ENCODE data around the gene ECSCR. TPM values are rescaled to one million over a fixed set of nuclear protein-coding genes. Genes with fewer than 3 reads are reported as not detected.
A peak's percentile ranks its signal among the peaks of the same experiment; 100 is the strongest.

Gene ECSCR
- total RNA-seq, 1 donor from 2014 or later = not detected

DNA sequence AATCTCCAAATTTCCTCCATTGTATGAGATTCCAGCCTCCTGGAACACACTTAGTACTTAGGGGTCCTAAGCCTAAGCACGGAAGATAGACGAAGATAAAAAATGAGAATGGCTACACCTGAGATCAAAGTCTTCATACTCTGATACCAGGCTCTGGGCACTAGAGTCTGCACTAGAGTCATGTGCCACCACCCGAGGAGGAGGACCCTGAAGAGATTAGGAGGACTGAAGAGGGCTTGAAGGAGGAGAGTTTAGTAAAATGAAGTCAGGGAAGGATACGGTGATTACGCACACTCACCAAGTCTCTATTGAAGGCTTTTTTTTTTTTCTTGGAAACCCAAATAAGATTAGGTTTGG, 58.1 kb downstream of the ECSCR start:
- peak overlapping the region; percentile 90 for H3K4me3 Mint-ChIP-seq
- H3K27me3 Mint-ChIP-seq = no peaks in the 10 kb centered on the region
- H3K9me3 Mint-ChIP-seq = no peaks in the 10 kb centered on the region
- H3K4me1 Mint-ChIP-seq = peaks cover 50% of the 10 kb centered on the region
- ChIA-PET CTCF (interaction anchor here (1.1 kb wide), 2 partner anchors 109 to 111 kb away, joined by 3 to 4 read pairs; no protein-coding TSS in a partner anchor), POLR2A (interaction anchor here (0.6 to 2.3 kb wide), 11 partner anchors 11 to 829 kb away, joined by 3 to 24 read pairs (median 6); partner anchors contain the start of genes HSPA9, MZB1, PAIP2 and SIL1)
- peaks cover 3% of the 10 kb centered on the region for H3K36me3 Mint-ChIP-seq (ENCODE audit: low read depth)
- ATAC-seq (ENCODE audit: low read depth) (no peak), DNase-seq (no peak)
- TF ChIP-seq, protein P1, sequence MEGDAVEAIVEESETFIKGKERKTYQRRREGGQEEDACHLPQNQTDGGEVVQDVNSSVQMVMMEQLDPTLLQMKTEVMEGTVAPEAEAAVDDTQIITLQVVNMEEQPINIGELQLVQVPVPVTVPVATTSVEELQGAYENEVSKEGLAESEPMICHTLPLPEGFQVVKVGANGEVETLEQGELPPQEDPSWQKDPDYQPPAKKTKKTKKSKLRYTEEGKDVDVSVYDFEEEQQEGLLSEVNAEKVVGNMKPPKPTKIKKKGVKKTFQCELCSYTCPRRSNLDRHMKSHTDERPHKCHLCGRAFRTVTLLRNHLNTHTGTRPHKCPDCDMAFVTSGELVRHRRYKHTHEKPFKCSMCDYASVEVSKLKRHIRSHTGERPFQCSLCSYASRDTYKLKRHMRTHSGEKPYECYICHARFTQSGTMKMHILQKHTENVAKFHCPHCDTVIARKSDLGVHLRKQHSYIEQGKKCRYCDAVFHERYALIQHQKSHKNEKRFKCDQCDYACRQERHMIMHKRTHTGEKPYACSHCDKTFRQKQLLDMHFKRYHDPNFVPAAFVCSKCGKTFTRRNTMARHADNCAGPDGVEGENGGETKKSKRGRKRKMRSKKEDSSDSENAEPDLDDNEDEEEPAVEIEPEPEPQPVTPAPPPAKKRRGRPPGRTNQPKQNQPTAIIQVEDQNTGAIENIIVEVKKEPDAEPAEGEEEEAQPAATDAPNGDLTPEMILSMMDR (IDR thresholded peaks at IDR 0.05) = no peak
- intact Hi-C loops (cut with micrococcal nuclease) = loop anchor here (1.0 to 10.0 kb wide), 5 partner anchors 12 to 1243 kb away; partner anchors contain the start of genes DNAJC18, EGR1, IK and NDUFA2
- H3K27ac Mint-ChIP-seq = peak overlapping the region; percentile 96

DNA sequence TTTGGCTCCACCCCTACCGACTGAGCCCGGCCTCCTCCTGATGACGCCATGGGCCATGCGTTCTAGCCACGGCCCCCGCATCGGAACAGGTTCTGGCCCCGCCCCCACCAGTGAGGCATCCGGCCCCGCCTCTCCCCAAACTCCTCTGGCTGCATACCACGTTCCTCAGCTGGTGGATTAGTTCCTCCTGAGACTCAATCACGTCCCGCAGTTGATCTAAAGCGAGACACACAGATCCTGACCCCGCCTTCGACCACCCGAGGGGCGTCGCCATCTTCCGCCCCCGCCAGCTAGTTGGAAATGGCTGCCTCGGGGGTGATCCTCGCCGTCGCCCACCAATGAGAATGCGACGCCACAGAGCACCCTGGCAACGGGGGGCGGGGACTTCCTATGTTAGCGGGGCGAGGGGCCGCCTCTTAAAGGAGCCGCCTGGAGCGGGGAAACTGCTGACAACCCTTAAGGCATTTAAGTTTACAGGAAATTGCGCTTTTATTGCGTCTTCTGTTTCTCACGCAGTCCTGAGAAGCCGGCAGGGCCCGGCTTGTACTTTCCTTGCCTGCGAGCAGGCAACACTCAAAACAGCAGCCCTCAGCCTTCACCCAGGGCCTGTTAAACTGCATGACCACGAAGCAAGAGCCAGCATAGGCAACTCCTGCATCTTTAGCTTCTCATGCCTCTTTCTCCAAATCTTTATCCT, 58.6 kb downstream of the ECSCR start, which contains the start of gene SPATA24:
Gene SPATA24 (minus strand): TSS at position 303 of the 697 bp plus-strand sequence. CDS start 29 bp downstream, at position 274.
- CTCF ChIA-PET = interaction anchor here (1.1 kb wide), 2 partner anchors 110 to 111 kb away, joined by 3 to 4 read pairs; no protein-coding TSS in a partner anchor
- ATAC-seq (ENCODE audit: low read depth) (peak; percentile 84), DNase-seq (peak; percentile 93)
- no peaks in the 10 kb centered on the region for H3K27me3 Mint-ChIP-seq
- intact Hi-C loops (cut with micrococcal nuclease) = loop anchor here (1.0 to 10.0 kb wide), 5 partner anchors 12 to 1243 kb away; partner anchors contain the start of genes DNAJC18, EGR1, IK and NDUFA2
- peaks cover 5% of the 10 kb centered on the region for H3K36me3 Mint-ChIP-seq (ENCODE audit: low read depth)
- no peaks in the 10 kb centered on the region for H3K9me3 Mint-ChIP-seq
- TF ChIP-seq, protein P1 (IDR thresholded peaks at IDR 0.05) = no peak
- peak within 1 kb of the TSS; percentile 96 for H3K27ac Mint-ChIP-seq
- H3K4me3 Mint-ChIP-seq = peak within 1 kb of the TSS; percentile 90
- H3K4me1 Mint-ChIP-seq = peaks cover 53% of the 10 kb centered on the region
- POLR2A ChIA-PET = interaction anchor here (0.6 to 2.3 kb wide), 16 partner anchors 8 to 1066 kb away, joined by 3 to 24 read pairs (median 5); partner anchors contain the start of genes FAM53C, HSPA9, MZB1 and PAIP2

DNA sequence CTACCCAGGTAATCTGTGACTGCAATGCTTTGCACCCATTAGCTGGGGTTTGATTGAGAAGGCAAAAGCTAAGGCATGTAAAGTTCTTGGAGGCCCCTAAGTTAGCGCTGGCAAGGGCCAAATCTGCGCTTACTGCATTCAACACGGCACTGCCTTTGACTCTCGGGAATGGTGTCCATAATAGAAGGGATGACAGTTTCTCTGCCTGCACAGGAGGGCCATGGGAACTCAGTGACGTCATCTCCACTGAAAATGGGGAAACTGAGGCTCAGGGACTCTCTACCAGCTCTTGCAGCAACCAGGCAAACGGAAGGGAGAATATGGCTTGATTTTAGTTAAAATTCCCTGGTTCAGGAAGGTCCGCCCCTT, 59.1 kb downstream of the ECSCR start:
- CTCF ChIA-PET = interaction anchor here (0.9 to 1.1 kb wide), 3 partner anchors 16 to 112 kb away, joined by 3 to 4 read pairs (median 3); no protein-coding TSS in a partner anchor
- H3K4me1 Mint-ChIP-seq = peaks cover 50% of the 10 kb centered on the region
- peaks cover 5% of the 10 kb centered on the region for H3K36me3 Mint-ChIP-seq (ENCODE audit: low read depth)
- H3K27me3 Mint-ChIP-seq = no peaks in the 10 kb centered on the region
- intact Hi-C loops (cut with micrococcal nuclease) = loop anchor here (5.0 to 10.0 kb wide), 2 partner anchors 939 to 1244 kb away; partner anchors contain the start of genes EGR1, IK and NDUFA2
- POLR2A ChIA-PET = interaction anchor here (0.5 to 2.3 kb wide), 16 partner anchors 8 to 1065 kb away, joined by 3 to 24 read pairs (median 5); partner anchors contain the start of genes FAM53C, MZB1, PAIP2 and SIL1
- peak overlapping the region; percentile 90 for H3K4me3 Mint-ChIP-seq
- no peak for ATAC-seq (ENCODE audit: low read depth)
- no peaks in the 10 kb centered on the region for H3K9me3 Mint-ChIP-seq
- DNase-seq = no peak
- TF ChIP-seq, protein P1 (IDR thresholded peaks at IDR 0.05) = no peak
- peak overlapping the region; percentile 96 for H3K27ac Mint-ChIP-seq

DNA sequence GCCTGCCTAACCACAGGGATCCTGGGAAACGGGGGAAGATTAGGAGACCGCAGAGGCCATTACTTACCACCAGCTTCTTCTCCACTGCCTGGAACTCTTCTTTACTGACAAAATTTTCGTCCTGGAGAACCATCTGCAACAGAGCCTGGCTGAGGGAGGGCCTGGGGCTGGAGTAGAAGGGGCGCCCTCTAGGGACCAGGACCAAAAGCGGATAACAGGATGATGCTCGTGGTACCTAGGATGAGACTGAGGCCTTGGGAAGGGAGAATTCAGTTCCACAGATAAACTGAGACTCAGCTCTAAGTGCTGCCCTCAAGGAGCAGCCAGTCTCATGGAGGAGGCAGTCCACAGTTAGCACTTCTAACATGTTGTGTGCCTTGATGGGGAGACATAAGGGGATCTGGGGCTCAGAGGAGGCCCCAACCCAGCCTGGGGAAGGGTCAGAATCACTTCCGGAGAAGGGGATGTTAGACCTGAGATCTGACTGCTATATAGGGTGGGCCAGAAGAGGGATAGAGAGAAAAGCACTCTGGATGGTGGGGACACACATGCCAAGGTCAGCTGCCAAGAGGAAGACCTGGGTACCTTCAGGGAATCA, 59.9 kb downstream of the ECSCR start:
- TF ChIP-seq, protein P1 (IDR thresholded peaks at IDR 0.05) = no peak
- H3K4me3 Mint-ChIP-seq = peak overlapping the region; percentile 90
- DNase-seq (no peak), ATAC-seq (ENCODE audit: low read depth) (no peak)
- H3K4me1 Mint-ChIP-seq = peaks cover 43% of the 10 kb centered on the region
- ChIA-PET CTCF (interaction anchor here (0.9 kb wide), 1 partner anchor 15 kb away, joined by 3 read pairs; no protein-coding TSS in a partner anchor), POLR2A (interaction anchor here (0.5 to 2.3 kb wide), 7 partner anchors 13 to 827 kb away, joined by 3 to 24 read pairs (median 5); partner anchors contain the start of genes HSPA9, MZB1, PAIP2 and UBE2D2)
- H3K27me3 Mint-ChIP-seq = no peaks in the 10 kb centered on the region
- intact Hi-C loops (cut with micrococcal nuclease) = loop anchor here (5.0 to 10.0 kb wide), 2 partner anchors 938 to 1245 kb away; partner anchors contain the start of genes EGR1, IK and NDUFA2
- no peak overlapping the region for H3K27ac Mint-ChIP-seq
- peaks cover 5% of the 10 kb centered on the region for H3K36me3 Mint-ChIP-seq (ENCODE audit: low read depth)
- H3K9me3 Mint-ChIP-seq = no peaks in the 10 kb centered on the region
